A673 (cell line): ENCODE measurements around the gene SLC22A5. TPM values are rescaled to one million over a fixed set of nuclear protein-coding genes. Genes with fewer than 3 reads are reported as not detected.
A peak's percentile ranks its signal among the peaks of the same experiment; 100 is the strongest.

Experiments
- BruUV-seq: library from RNA; stranded (reverse); fragments of 400-500 nt; replicated peaks from 2 replicates; lab custom pipeline; 2021; lab: Mats Ljungman, UMichigan
- CTCF ChIA-PET: fragments of 300-600 bp; sonication (Branson Sonifier 250); formaldehyde crosslinking; loops from one replicate; lab custom pipeline; 2022; ENCODE audit warnings: antibody characterized with exemption; lab: Charles Lee
- POLR2A ChIA-PET: fragments of 300-600 bp; sonication (Branson Sonifier 250); formaldehyde crosslinking; loops from one replicate; lab custom pipeline; 2022; ENCODE audit warnings: antibody characterized with exemption; ENCODE audit not compliant: low non-redundant PET; lab: Charles Lee
- DNase-seq: peaks from one replicate; pipeline ENCODE4 v3.0.0-alpha.2; 2015; ENCODE audit warnings: low spot score
- H3K27ac ChIP-seq: fragments of 200-600 bp; sonication (generic); 2 replicates; pipeline ENCODE4 v1.5.1; 2016; ENCODE audit warnings: mixed run types, low read depth, mild to moderate bottlenecking, mixed read lengths, antibody characterized with exemption, low read length; ENCODE audit not compliant: poor library complexity, severe bottlenecking
- H3K27me3 ChIP-seq: fragments of 200-600 bp; sonication (generic); replicated peaks from 2 replicates; pipeline ENCODE4 v1.6.1; 2017; ENCODE audit warnings: mixed run types, low read depth, mild to moderate bottlenecking, mixed read lengths, antibody characterized with exemption, low read length; ENCODE audit not compliant: insufficient read depth, poor library complexity
- H3K36me3 ChIP-seq: fragments of 200-600 bp; sonication (generic); 2 replicates; pipeline ENCODE4 v1.6.1; 2016; ENCODE audit warnings: mixed run types, mild to moderate bottlenecking, mixed read lengths, antibody characterized with exemption, low read length; ENCODE audit not compliant: insufficient read depth, poor library complexity, severe bottlenecking
- H3K4me1 ChIP-seq: fragments of 200-600 bp; sonication (generic); 2 replicates; pipeline ENCODE4 v1.6.1; 2017; ENCODE audit warnings: mixed run types, mild to moderate bottlenecking, mixed read lengths, antibody characterized with exemption, low read length; ENCODE audit not compliant: insufficient read depth, poor library complexity, severe bottlenecking
- H3K4me3 ChIP-seq: fragments of 200-600 bp; sonication (generic); 2 replicates; pipeline ENCODE4 v1.5.1; 2016; ENCODE audit warnings: low read depth, mixed run types, mild to moderate bottlenecking, mixed read lengths, low read length; ENCODE audit not compliant: poor library complexity, severe bottlenecking
- H3K9me3 ChIP-seq: fragments of 200-600 bp; sonication (generic); 2 replicates; pipeline ENCODE4 v1.6.1; 2016; ENCODE audit warnings: mixed run types, low read depth, mild to moderate bottlenecking, mixed read lengths, antibody characterized with exemption, low read length; ENCODE audit not compliant: poor library complexity, severe bottlenecking
- CTCF ChIP-seq: fragments of 300-800, 200-600 bp; sonication (generic); conservative IDR thresholded peaks from 2 replicates; pipeline ENCODE4 v1.5.1; 2017; ENCODE audit warnings: low read depth, mild to moderate bottlenecking, antibody characterized with exemption, low read length, moderate library complexity, mixed read lengths
- EZH2 ChIP-seq: fragments of 200-600 bp; sonication (generic); IDR thresholded peaks from 2 replicates; pipeline ENCODE4 v1.6.1; 2017; ENCODE audit warnings: borderline replicate concordance, low read depth, mild to moderate bottlenecking, mixed read lengths, antibody characterized with exemption, low read length; ENCODE audit not compliant: poor library complexity, severe bottlenecking
- intact Hi-C: fragments of 100-400 bp; cut with micrococcal nuclease; formaldehyde crosslinking; loops from one replicate; pipeline ENCODE4 v1.10.0; 2022; ENCODE audit not compliant: unreplicated experiment
- total RNA-seq: library from RNA; stranded (reverse); gene quantifications from 2 replicates; pipeline ENCODE4 v1.2.3, GENCODE V29; 2021

SLC22A5 gene
- total RNA-seq, 1 experiment from 2014 or later: 3.0 TPM

- ChIA-PET CTCF (no interaction called here), POLR2A (no interaction called here)
- BruUV-seq: no TSS peak
- intact Hi-C loops: no loop called here
- no peaks in the 10 kb centered on the region for H3K9me3 ChIP-seq
- DNase-seq: peak; percentile 51
- no peak overlapping the region for H3K27ac ChIP-seq
- no peaks in the 10 kb centered on the region for H3K27me3 ChIP-seq
- no peaks in the 10 kb centered on the region for H3K36me3 ChIP-seq
- TF ChIP-seq EZH2 (no peak), CTCF (no peak)
- peaks cover 33% of the 10 kb centered on the region for H3K4me1 ChIP-seq
- no peak overlapping the region for H3K4me3 ChIP-seq
Observed at GRCh38 chr5:132428147-132428482, 58.6 kb downstream of the SLC22A5 start.

GRCh38 chr5:132428484-132429462 is 59.3 kb downstream of the SLC22A5 start:
- TF ChIP-seq CTCF (no peak), EZH2 (no peak)
- intact Hi-C loops: no loop called here
- Histone ChIP-seq H3K4me1 (peaks cover 27% of the 10 kb centered on the region), H3K36me3 (no peaks in the 10 kb centered on the region), H3K4me3 (no peak overlapping the region), H3K27ac (no peak overlapping the region), H3K27me3 (no peaks in the 10 kb centered on the region), H3K9me3 (no peaks in the 10 kb centered on the region)
- ChIA-PET POLR2A (no interaction called here), CTCF (interaction anchor here (1.0 kb wide), 1 partner anchor 75 kb away, joined by 3 read pairs; no protein-coding TSS in a partner anchor)
- no TSS peak for BruUV-seq
- no peak for DNase-seq

GRCh38 chr5:132429463-132430440 is 60.2 kb downstream of the SLC22A5 start:
- BruUV-seq: no TSS peak
- no peak overlapping the region for H3K27ac ChIP-seq
- CTCF ChIA-PET: interaction anchor here (1.0 kb wide), 1 partner anchor 74 kb away, joined by 3 read pairs; no protein-coding TSS in a partner anchor
- peaks cover 27% of the 10 kb centered on the region for H3K4me1 ChIP-seq
- H3K36me3 ChIP-seq: no peaks in the 10 kb centered on the region
- TF ChIP-seq CTCF: no peak
- no peak for TF ChIP-seq EZH2
- H3K27me3 ChIP-seq: no peaks in the 10 kb centered on the region
- no peak for DNase-seq
- POLR2A ChIA-PET: no interaction called here
- no peaks in the 10 kb centered on the region for H3K9me3 ChIP-seq
- H3K4me3 ChIP-seq: no peak overlapping the region
- intact Hi-C loops: no loop called here
